IMR-90 (cell line): Measurements from ENCODE around the gene PHACTR2.

Experiments
- MAFK ChIP-seq: IDR thresholded peaks from 2 replicates; pipeline ENCODE4 v1.6.1; 2012; ENCODE audit warnings: low read depth, low read length, improper control_type of control experiment
- MXI1 ChIP-seq: IDR thresholded peaks from 2 replicates; pipeline ENCODE4 v1.6.1; 2012; ENCODE audit warnings: low read depth, mild to moderate bottlenecking, low read length, moderate library complexity, borderline replicate concordance
- NFE2L2 ChIP-seq: fragments of 150-350 bp; IDR thresholded peaks from 2 replicates; pipeline ENCODE4 v1.6.1; 2016; ENCODE audit warnings: low read depth, mild to moderate bottlenecking, low read length
- POLR2A ChIP-seq: IDR thresholded peaks from 2 replicates; pipeline ENCODE4 v1.6.1; 2012; ENCODE audit warnings: mild to moderate bottlenecking, low read depth, low read length
- RFX5 ChIP-seq: IDR thresholded peaks from 2 replicates; pipeline ENCODE4 v1.8.0; 2012; ENCODE audit warnings: low read depth, mild to moderate bottlenecking, low read length, moderate library complexity
- TF ChIP-seq, protein P1 (sequence below): conservative IDR thresholded peaks from 2 replicates; pipeline ENCODE4 v1.5.1; 2012; ENCODE audit warnings: mild to moderate bottlenecking, low read depth, low read length, improper control_type of control experiment
- TF ChIP-seq, protein P2 (sequence below): fragments of 150-350 bp; IDR thresholded peaks from 2 replicates; pipeline ENCODE4 v1.6.1; 2016; ENCODE audit warnings: low read depth, mild to moderate bottlenecking, low read length, moderate library complexity, borderline replicate concordance

DNA sequence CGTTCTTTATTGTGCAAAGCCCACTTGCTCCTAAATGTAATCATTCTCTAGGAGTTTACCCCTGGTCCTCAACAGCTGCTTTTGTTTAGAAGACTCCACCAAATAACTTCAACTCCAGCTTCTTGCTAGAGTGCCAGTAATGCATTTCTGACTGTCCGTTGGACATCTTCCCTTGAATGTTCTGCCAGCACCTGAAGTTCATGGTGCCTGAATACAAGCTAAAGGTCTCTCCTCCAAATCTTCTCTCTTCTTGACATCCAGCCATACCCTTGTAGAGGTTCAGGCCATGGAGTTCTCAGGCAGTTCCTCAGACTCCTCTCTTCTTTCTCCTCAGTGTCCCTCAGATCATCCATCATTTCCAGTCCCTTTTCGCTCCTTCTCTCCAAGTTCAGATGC, 21.7 kb downstream of the PHACTR2 start:
- no peak for TF ChIP-seq POLR2A
- no peak for TF ChIP-seq MXI1
- no peak for TF ChIP-seq NFE2L2
- TF ChIP-seq, protein P1, sequence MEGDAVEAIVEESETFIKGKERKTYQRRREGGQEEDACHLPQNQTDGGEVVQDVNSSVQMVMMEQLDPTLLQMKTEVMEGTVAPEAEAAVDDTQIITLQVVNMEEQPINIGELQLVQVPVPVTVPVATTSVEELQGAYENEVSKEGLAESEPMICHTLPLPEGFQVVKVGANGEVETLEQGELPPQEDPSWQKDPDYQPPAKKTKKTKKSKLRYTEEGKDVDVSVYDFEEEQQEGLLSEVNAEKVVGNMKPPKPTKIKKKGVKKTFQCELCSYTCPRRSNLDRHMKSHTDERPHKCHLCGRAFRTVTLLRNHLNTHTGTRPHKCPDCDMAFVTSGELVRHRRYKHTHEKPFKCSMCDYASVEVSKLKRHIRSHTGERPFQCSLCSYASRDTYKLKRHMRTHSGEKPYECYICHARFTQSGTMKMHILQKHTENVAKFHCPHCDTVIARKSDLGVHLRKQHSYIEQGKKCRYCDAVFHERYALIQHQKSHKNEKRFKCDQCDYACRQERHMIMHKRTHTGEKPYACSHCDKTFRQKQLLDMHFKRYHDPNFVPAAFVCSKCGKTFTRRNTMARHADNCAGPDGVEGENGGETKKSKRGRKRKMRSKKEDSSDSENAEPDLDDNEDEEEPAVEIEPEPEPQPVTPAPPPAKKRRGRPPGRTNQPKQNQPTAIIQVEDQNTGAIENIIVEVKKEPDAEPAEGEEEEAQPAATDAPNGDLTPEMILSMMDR: no peak
- TF ChIP-seq, protein P2, sequence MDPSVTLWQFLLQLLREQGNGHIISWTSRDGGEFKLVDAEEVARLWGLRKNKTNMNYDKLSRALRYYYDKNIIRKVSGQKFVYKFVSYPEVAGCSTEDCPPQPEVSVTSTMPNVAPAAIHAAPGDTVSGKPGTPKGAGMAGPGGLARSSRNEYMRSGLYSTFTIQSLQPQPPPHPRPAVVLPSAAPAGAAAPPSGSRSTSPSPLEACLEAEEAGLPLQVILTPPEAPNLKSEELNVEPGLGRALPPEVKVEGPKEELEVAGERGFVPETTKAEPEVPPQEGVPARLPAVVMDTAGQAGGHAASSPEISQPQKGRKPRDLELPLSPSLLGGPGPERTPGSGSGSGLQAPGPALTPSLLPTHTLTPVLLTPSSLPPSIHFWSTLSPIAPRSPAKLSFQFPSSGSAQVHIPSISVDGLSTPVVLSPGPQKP: no peak
- no peak for TF ChIP-seq MAFK
- no peak for TF ChIP-seq RFX5
